RCC 7860 (cell line): ENCODE data around the gene SFSWAP.
"Not testable (repeated sequence)": the region's sequence is repeated elsewhere in the genome, so short reads cannot be mapped to it uniquely, and the experiment has no call there.

ENCODE experiments used
- DNase-seq: peaks from one replicate; pipeline ENCODE4 v3.0.0-alpha.2; 2015; ENCODE audit warnings: low spot score
- FAIRE-seq: peaks from 2 replicates; lab custom pipeline; 2012; peaks lifted over from hg19 to GRCh38; lab: Jason Lieb, UNC

The SFSWAP gene

DNA sequence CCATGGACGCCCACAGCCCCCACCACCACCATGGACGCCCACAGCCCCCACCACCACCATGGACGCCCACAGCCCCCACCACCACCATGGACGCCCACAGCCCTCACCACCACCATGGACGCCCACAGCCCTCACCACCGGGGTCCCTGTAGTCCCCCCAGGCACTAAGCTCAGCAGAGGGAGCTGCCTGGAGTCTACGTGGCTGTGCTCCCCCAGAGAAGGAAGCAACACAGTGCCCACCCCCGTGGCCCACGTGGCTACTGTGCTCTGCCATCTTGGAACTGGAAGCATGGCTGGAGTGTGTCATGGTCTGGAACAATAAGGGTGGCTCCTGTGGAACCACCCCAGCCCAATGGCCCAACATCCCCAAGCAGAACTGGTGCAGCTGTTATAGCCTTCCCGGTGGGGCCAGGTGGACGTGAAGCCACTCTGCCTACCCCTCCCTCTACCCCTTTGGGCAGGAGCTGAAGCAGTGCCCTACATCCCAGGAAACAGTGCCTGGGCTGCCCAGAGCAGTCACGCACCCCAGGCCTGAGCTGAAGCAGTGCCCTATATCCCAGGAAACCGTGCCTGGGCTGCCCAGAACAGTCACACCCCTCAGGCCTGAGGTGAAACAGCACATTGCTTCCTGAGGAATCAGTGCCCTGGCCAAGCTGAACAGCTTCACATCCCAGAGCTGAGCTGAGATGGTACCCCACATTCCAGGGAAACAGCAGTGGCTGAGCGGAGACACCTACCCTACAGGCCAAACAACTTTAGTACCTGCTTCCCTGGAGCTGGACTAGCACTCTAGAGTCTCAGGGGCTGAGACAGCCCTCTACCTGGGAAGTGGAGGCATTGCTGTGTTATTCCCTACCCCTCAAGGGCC lies 9.0 kb upstream of the SFSWAP start:
- no peak for DNase-seq
- no peak for FAIRE-seq

DNA sequence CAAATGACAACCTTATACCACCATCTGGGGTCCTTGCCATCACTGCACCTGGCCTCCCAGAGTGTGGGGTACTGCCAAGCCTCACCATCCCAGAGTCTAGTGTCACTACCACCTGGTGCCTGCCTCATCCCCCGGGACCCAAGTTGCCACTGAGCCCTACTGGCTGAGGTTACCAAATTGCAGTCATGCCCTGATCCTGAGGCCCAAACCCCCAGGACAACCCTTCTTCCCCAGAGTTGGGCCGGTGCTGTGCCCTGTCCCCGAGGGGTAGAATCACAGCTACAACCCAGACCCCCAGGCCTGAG lies 8.4 kb upstream of the SFSWAP start:
- no peak for DNase-seq
- no peak for FAIRE-seq

DNA sequence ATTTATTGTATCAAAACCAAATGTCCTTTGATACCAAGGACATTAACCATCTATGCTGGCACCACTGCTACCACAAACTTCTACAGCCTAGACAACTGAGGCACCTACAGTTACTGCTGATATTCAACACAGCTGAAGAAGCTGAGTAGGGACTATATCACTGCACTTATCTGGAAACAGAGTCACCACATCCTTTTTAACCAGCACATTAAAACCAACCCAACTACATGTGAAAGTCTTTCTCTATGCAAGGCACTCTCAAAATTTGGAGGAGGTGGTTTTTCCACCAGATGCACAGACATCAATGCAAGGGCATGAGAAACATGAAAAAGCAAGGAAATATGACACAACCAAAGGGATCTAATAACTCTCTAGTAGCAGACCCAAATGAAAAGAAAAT lies 7.7 kb upstream of the SFSWAP start:
- DNase-seq, result no peak
- FAIRE-seq, result no peak

DNA sequence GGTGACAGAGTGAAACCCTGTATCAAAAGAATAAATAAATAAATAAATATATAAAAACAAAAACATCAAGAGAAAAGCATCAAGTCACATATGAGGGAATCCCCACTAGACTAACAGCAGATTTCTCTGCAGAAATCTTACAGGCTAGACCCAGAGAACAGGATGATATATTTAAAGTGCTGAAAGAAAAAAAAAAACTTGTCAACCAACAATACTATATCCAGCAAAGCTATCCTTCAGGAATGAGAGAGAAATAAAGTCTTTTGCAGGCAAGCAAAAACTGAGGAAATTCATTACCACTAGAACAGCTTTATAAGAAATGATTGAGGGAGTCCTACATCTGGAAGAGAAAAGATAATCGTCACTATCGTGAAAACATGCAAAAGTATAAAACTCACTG lies 6.4 kb upstream of the SFSWAP start:
- no peak for DNase-seq
- FAIRE-seq, result no peak

DNA sequence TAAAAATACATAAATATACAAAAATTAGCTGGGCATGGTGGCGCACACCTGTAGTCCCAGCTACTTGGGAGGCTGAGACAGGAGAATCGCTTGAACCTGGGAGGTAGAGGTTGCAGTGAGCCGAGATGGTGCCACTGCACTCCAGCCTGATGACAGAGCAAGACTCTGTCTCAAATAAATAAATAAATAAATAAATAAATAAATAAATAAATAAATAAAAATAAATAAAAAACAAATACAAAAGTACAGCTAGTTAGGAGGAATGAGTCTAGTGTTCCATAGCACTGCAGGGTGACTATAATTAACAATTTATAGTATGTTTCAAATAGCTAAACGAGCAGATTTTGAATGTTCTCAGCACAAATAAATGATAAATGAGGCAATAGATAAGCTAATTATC lies 4.2 kb upstream of the SFSWAP start:
- not testable (repeated sequence) for FAIRE-seq, DNase-seq

DNA sequence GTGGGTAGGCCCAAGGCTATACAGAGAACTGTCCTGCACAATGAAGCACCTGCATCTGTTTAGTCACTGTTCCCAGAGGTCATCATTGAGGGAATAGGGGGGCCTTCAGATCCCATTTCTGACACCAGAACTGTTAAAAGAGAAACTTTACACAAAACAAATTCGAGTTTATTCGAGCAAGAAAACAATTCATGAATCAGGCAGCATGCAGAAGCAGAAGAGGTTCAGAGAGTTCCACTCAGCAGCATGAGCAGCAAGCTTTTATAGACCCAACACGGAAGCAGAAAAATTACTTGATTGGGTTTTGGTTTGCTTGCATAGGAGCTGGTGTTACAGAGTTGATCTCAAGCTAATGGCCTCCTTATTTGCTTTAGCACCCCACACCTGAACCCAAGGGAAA lies 1.7 kb upstream of the SFSWAP start:
- FAIRE-seq, result no peak

DNA sequence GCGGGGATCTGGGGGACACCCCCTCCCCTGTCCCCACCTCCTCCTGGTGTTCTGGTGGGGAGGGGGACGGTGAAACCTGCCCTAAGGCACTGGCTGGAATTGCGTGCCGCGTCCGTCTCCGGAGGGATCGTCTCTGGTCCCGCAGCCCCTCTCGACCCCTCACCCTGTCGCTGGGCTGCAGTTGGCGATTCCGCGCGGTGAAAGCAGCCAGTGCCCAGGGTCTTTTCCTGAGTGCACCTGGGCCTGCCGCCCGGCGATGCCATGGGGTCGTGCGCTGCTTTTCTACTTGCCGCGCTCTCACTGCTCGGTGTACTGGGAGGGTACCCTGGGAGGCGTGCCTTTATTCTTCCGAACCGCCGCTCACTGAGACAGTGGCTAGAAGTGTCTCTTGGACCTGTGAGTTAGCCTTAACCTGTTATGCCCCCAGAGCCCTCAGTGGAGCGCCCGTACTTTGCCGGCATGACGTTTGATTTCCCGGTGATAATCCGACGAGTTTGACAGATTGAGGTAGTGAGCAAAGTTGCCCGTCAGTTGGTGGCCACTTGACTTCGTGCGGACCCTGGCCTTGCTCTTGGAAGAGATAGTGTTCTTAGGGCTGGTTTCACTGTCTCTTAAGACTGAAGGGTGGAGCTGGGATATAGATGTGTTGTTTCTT lies 788 bp downstream of the SFSWAP start:
- FAIRE-seq, result no peak
- no peak for DNase-seq

More for the DNA sequence above, 1.7 kb upstream of the SFSWAP start:
- no peak for DNase-seq

DNA sequence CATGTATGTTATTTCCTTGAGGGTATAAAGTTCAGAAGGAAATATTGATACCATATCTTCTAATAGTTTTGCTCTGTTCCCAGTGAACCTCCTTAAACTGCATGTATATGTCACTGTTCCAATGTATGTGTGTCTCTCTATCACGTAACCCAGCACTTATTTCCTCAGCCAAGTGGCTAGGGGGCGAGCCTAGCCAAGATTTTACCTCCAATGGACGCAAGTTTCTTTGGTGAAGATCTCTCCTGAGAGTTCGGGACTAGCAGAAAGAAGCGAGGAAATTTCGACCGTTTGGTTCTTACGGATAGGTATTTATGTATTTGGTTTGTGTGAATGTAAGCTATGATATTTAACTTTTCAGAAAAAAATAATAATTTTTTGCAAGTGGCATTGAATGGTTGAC lies 2.5 kb downstream of the SFSWAP start:
- FAIRE-seq (no peak), DNase-seq (no peak)

DNA sequence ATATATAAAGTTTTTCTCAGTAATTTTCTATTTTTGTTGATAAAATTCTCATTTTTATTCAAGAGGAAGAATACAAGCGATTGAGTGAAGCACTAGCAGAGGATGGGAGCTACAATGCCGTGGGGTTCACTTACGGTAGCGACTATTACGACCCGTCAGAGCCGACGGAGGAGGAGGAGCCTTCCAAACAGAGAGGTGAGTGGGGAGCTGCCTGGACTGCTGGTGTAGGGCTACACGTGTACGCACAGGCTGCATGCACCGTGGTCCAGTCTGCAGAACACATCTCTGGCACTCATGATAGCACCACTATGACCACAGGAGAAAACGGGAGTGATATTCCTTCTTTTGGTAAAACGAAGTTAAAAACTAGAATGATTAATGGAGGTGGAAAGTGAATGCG lies 3.9 kb downstream of the SFSWAP start:
- no peak for DNase-seq
- no peak for FAIRE-seq

DNA sequence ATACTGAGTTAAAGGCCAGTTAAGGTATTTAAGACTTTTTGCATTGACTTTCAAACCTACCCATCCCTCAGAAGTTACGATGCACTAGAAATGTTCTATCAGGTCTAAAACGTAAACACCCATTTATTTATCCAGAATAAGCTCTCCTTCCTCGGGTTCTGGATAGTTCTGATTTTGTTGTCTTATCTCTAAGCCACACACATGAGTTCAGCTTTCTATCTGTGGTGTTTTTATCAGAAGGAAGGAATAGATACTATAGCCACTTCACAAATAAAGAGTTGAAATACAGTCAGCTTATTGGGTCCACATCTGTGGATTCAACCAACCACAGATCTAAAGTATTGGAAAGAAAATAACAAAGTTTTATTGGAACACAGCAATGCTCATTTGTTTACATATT lies 5.4 kb downstream of the SFSWAP start:
- DNase-seq (no peak), FAIRE-seq (no peak)

DNA sequence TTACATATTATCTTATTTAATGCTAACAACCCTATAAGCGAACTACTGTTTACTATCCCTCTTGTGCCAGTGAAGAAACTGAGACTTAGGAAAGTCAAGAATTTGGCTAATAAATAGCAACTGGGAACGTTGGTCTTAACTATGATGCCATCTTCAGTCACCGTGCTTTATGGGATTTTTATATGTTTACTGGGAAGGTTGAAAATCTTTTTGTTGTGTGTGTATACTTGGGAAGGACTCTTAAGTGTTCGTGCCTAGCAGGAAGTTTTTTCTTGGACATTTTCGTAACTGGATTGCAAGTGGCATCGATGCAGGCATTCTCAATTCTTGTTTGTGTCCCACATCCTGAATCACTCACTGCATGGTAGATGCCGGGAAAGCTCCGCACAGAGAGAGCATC lies 9.4 kb downstream of the SFSWAP start:
- FAIRE-seq (no peak), DNase-seq (no peak)

DNA sequence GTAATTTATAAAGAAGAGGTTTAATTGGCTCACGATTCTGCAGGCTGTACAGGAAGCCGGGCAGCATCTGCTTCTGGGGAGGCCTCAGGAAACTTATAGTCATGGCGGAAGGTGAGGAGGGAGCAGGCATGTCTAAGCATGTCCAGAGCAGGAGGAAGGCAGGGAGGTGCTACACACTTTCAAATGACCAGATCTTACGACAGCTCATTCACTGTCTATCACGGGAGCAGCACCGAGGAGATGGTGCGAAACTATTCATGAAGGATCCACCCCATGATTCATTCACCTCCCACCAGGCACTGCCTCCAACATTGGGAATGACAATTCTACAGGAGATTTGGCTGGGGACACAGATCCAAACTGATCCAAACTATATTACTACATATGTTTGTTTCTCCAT lies 10.0 kb downstream of the SFSWAP start:
- FAIRE-seq (no peak), DNase-seq (no peak)

DNA sequence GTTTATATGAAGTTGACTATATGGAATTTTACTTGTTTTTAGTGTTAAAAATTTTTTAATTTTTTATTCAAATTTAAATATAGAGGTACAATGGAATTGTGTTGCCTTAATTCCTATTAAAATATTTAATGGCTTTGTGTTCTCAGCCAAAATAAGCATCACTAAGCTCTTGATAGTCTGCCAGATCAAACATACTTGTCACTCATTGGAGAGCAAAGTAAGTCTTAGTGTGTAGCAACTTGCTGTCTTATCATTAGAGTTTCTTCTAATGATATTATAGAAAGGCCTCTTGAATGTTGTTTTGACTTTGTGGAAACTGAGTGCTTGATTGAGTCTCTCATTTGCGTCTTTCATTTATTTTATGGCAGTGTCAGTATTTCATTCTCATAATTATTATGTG lies 10.7 kb downstream of the SFSWAP start:
- DNase-seq, result no peak
- FAIRE-seq, result no peak

DNA sequence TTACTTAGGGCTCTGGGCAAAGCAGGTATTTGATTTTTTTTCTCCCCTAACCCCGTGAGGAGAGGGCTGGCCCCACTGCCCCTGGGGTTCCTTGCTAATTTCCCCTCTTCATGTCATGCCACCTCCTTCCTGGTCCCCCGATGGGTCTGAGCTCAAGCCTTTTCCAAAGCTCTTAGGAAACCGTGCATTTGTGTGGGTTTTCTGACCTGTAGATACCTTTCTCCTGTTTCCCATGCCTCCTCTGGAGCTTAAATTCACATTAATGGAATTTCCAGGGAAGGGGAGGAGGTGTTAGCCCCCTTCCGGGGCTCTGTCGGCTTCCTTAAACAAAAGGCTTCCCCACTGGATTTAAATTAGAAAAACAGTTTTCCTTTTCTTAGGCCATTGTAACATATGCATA lies 12.6 kb downstream of the SFSWAP start:
- FAIRE-seq (no peak), DNase-seq (no peak)

DNA sequence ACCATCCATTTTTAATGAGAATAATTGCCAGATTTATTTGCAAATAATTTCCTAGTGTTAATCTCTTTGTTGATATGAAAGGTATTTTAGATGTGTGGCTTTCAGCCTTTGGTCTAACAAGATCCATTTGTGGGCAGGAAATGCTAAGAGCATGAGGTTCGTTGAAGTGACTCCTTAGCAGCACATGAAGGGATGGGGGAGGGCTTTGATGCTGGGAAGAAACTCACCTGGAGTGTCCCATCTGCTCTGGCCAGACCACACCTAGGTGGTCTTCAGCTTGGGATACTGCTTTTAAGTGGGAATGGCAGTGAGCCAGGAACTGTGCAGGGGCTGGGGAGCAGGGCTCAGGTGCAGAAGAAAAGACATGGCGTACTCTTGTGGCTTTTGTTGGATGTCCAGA lies 13.6 kb downstream of the SFSWAP start:
- no peak for FAIRE-seq
- no peak for DNase-seq

DNA sequence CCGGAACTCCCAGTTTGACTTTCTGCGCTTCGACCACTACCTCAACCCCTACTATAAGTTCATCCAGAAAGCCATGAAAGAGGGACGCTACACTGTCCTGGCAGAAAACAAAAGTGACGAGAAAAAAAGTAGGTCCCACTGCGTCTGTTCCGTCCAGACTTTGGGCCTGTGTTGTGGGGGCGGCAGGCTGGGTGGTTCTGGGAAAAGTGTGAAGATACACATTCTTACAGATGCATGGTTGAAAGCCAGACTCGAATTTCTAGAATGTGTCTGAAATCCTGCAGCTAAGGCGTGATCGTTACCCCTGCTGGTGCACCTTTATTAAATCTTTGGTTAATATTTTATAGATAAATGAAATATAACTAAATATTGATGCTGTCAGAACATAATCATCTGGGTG lies 14.6 kb downstream of the SFSWAP start:
- FAIRE-seq, result no peak
- DNase-seq, result no peak

DNA sequence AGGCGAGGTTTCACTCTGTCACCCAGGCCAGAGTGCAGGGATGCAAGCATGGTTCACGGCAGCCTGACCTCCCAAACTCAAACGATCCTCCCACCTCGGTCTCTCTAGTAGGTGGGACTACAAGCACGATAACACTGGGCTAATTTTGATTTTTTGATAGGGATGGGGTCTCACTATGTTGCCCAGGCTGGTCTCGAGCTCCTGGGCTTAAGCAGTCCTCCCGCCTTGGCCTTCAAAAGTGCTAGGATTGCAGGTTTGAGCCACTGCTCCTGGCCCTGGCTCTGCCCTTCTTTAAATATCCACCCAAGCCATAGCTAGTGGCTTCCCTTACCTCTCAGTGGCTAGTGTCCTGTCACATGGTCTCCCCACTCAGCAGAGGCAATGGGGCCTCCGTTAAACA lies 17.8 kb downstream of the SFSWAP start:
- DNase-seq, result no peak
- FAIRE-seq, result no peak

DNA sequence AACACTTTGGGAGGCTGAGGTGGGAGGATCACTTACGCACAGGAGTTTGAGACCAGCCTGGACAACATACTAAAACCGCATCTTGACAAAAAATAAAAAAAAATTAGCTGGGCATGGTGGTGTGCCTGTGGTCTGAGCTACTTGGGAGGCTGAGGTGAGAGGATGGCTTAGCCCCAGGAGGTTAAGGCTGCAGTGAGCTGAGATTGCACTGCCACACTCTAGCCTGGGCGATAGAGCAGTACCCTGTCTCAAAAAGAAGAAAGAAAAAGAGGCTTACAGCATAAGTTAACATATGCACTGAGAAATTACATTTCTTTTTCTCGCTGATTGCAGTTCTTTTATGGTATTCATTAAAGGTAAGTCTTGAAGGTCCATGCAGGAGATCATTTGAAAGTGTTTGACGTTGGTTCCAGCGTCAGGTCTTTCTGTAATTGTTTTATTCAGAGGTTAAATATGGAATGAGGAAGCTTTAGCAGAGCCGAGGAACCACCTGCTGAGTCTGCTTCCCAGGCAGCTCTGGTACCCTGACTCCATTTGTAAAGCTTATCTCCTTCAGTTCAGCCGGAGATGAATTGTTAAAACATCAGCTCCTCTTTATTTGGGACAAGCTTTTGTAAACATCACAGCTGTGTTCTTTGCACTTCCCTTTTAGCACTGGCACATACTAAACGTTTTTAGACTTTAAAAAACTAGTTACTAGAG lies 18.5 kb downstream of the SFSWAP start:
- DNase-seq (no peak), FAIRE-seq (no peak)

DNA sequence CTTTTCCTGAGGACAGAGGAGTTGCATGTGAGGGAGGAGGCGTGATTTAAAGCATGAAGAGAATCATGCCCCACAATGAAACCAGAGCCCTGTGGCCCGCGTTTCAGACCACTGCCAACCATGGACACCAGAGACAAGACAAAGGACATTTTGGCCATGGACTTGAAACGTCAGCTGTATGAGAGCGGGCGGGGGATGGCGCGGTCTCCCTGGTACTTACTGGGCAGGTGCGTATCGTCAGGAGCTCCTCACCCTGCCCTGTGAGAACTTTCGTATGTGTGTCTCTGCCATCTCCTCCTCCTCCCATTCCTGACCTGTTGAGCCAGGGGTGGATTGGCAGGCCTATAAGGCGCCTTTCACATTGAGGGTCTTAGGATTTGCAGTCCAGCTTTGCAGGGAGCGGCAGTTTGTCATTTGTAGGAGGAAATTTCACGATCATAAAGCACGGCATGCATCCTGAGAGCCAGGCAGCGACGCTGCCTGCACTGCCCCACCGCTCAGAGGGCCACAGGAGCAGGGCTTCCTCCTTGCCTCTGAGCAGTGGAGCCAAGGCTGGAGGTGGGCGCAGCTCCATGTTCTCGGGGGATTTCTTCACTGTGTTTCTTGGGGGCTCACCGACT lies 22.2 kb downstream of the SFSWAP start:
- FAIRE-seq (no peak), DNase-seq (no peak)

DNA sequence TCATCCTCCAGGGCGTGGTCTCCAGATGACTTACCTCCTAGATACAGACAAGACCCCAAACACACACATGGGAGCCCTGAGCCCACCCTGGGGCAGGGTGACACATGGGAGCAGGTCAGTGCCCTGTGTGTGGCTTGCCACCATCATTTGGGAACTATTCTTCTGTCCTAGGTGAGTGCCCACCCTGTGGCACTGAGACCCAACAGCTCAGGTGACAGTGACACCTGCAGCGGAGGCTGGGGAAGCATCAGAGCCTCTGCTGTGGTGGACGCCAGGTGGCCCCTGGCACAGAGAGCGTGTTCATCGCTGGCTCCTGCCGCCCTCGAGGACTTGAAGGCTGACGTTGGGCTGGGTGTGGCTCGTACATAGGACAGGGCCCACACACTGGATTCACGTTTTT lies 23.0 kb downstream of the SFSWAP start:
- no peak for FAIRE-seq

DNA sequence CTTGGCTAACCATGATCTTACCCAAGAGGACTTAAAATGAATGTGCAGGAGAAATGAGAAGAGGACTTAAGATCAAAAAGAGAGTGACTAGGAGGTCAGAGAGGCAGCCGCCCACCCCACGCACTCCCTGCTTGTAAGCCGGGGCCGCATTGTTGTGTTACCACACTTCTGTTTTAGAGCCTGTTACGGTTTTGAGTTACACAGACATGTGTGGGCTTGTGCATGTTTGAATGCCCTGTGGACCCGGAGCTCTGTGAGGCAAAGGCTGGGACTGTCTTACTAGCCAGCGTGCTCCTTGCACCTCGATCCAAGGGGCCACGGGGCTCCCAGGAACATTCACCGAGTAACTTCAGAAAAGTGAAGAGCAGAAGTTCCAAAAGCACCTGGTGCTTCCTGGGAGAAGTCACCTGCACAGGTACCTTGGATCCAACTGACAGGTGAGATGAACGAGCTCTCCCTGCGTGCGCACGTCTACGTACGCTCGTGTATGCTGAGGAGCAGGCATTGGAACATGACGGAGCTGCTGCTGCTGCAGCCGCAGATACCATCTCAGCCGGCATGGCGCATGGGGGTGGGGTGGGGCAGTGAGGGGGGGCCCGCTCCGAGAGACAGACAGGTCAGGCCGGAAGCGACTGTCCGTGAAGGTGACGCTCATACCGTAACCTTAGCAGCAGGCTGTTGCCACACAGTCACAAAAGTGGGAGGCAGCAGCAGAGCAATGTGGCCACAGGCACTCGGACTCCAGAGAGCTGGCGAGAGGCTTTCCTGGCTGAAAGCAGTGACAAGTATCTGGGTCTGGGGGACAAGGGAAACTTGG lies 23.7 kb downstream of the SFSWAP start:
- FAIRE-seq (no peak), DNase-seq (no peak)

More for the DNA sequence above, 23.0 kb downstream of the SFSWAP start:
- no peak for DNase-seq
